NCI-H446 treated with DMSO at 0.1 percent for 48 hours (cell line): ENCODE results near the gene PNPLA6.

ENCODE experiments used
- DNase-seq: peaks from one replicate; lab custom pipeline; 2025; lab: John Stamatoyannopoulos, UW

Gene PNPLA6

GRCh38 chr19:7535047-7535997 lies at the start of gene PNPLA6:
PNPLA6 (plus strand) TSS chr19:7535717; CDS start chr19:7535789, 72 bp downstream.
- peak; percentile 75 for DNase-seq

- no peak for DNase-seq
Measured at GRCh38 chr19:7486923-7487322, 48.6 kb upstream of the PNPLA6 start.

GRCh38 chr19:7488736-7489353 lies 46.7 kb upstream of the PNPLA6 start, which contains the start of gene PEX11G:
PEX11G (minus strand) TSS chr19:7489035; CDS start chr19:7489010, 25 bp downstream.
- no peak for DNase-seq

GRCh38 chr19:7489609-7490044 lies 45.9 kb upstream of the PNPLA6 start:
- DNase-seq = no peak

- DNase-seq = no peak
Measured at GRCh38 chr19:7492142-7492541, 43.4 kb upstream of the PNPLA6 start.

- no peak for DNase-seq
Measured at GRCh38 chr19:7492558-7492957, 43.0 kb upstream of the PNPLA6 start.

GRCh38 chr19:7494416-7495098 lies 41.0 kb upstream of the PNPLA6 start:
- DNase-seq = no peak

- DNase-seq = no peak
Measured at GRCh38 chr19:7497292-7497691, 38.2 kb upstream of the PNPLA6 start.

GRCh38 chr19:7500811-7501450 lies 34.6 kb upstream of the PNPLA6 start:
- peak; percentile 24 for DNase-seq

GRCh38 chr19:7502552-7502951 lies 33.0 kb upstream of the PNPLA6 start:
- DNase-seq = no peak

GRCh38 chr19:7504684-7505083 lies 30.8 kb upstream of the PNPLA6 start:
- DNase-seq = no peak

GRCh38 chr19:7505288-7505681 lies 30.2 kb upstream of the PNPLA6 start:
- DNase-seq = no peak

GRCh38 chr19:7505682-7506384 lies 29.7 kb upstream of the PNPLA6 start:
- DNase-seq = no peak

- DNase-seq = peak; percentile 37
Measured at GRCh38 chr19:7506385-7507328, 28.9 kb upstream of the PNPLA6 start.

- no peak for DNase-seq
Measured at GRCh38 chr19:7507884-7508283, 27.6 kb upstream of the PNPLA6 start.

GRCh38 chr19:7509625-7510024 lies 25.9 kb upstream of the PNPLA6 start:
- DNase-seq = no peak

- DNase-seq = no peak
Measured at GRCh38 chr19:7512400-7512851, 23.1 kb upstream of the PNPLA6 start.

GRCh38 chr19:7513809-7514642 lies 21.5 kb upstream of the PNPLA6 start:
- DNase-seq = no peak

GRCh38 chr19:7515110-7515644 lies 20.3 kb upstream of the PNPLA6 start:
- no peak for DNase-seq
